ENCODE measurements around the gene TCHH. TPM values are rescaled to one million over a fixed set of nuclear protein-coding genes. Genes with fewer than 3 reads are reported as not detected.

Gene TCHH
- total and polyA plus RNA-seq, 10 of the 15 experiments (the other 5 are each of a cell fraction or from before 2014, with no cell fraction given), result not detected

GRCh38 chr1:152148981-152149380, 33.7 kb upstream of the TCHH start:
- ChIA-PET CTCF (interaction anchor here (1.3 kb wide), 1 partner anchor 40 kb away, joined by 4 read pairs; no protein-coding TSS in a partner anchor), RAD21 (ENCODE audit: unreplicated experiment) (no interaction called here)
- TF ChIP-seq MXI1 (IDR thresholded peaks at IDR 0.05; ENCODE audit: low read depth, low read length) (no peak), E2F4 (IDR thresholded peaks at IDR 0.05; ENCODE audit: low read depth, low read length) (no peak), RB1 (IDR thresholded peaks at IDR 0.05; ENCODE audit: borderline replicate concordance) (no peak), ZNF217 (IDR thresholded peaks at IDR 0.05) (no peak), BCL3 (IDR thresholded peaks at IDR 0.05; ENCODE audit: borderline replicate concordance, insufficient read depth, low read depth, low read length, poor library complexity, severe bottlenecking) (no peak), RAD21 (IDR thresholded peaks at IDR 0.05; ENCODE audit: insufficient read depth, low read depth, low read length) (no peak), TCF7 (IDR thresholded peaks at IDR 0.05; ENCODE audit: borderline replicate concordance) (no peak), TCF3 (IDR thresholded peaks at IDR 0.05; ENCODE audit: borderline replicate concordance, insufficient read depth, low read depth, low read length) (no peak), SPI1 (IDR thresholded peaks at IDR 0.05; ENCODE audit: borderline replicate concordance, insufficient read depth, low read depth, low read length) (no peak), FOS (IDR thresholded peaks at IDR 0.05; ENCODE audit: borderline replicate concordance, extremely low read depth, insufficient read length) (no peak), EP300 (IDR thresholded peaks at IDR 0.05; ENCODE audit: borderline replicate concordance in 1 of 2, control insufficient read depth in 1 of 2, low read depth in 2 of 2, low read length in 2 of 2) (no peak), KAT2A (conservative IDR thresholded peaks at IDR 0.05; ENCODE audit: control insufficient read depth, low read depth, low read length) (no peak), ELK1 (IDR thresholded peaks at IDR 0.05; ENCODE audit: low read depth, low read length) (no peak), PBX3 (IDR thresholded peaks at IDR 0.05; ENCODE audit: insufficient replicate concordance, low read depth, low read length) (no peak), HCFC1 (IDR thresholded peaks at IDR 0.05; ENCODE audit: low read length) (no peak), NR2F1 (conservative IDR thresholded peaks at IDR 0.05) (no peak)

More at GRCh38 chr1:152148981-152149380, 33.7 kb upstream of the TCHH start:
- H3K79me2 ChIP-seq (ENCODE audit: control insufficient read depth, insufficient read depth, low read length), result no peaks in the 10 kb centered on the region
- ChIA-PET SMC1A (ENCODE audit: uncharacterized antibody, unreplicated experiment) (interaction anchor here (1.0 to 1.2 kb wide), 2 partner anchors 11 to 15 kb away, joined by 3 to 4 read pairs; no protein-coding TSS in a partner anchor), POLR2A (no interaction called here)
- no peaks in the 10 kb centered on the region for H4K20me1 ChIP-seq (ENCODE audit: control insufficient read depth, insufficient read depth)
- H3K9ac ChIP-seq (ENCODE audit: control insufficient read depth, insufficient read depth, low read length), result no peak overlapping the region
- FAIRE-seq, result no peak
- H3K4me3 ChIP-seq, result no peak overlapping the region
- intact Hi-C loops (cut with micrococcal nuclease; ENCODE audit: unreplicated experiment) (no loop called here), in situ Hi-C loops (cut with MboI) (no loop called here)
- H3K36me3 ChIP-seq (ENCODE audit: control insufficient read depth in 2 of 2, insufficient read depth in 2 of 2, low read length in 1 of 2), result no peaks in the 10 kb centered on the region
- H3K4me2 ChIP-seq (ENCODE audit: control insufficient read depth, insufficient read depth), result no peak overlapping the region
- no peaks in the 10 kb centered on the region for H3K27me3 ChIP-seq (replicated peaks in 1 of 2; ENCODE audit: control insufficient read depth in 2 of 2, insufficient read depth in 2 of 2, low read length in 1 of 2)
- 0% methylated on average over 1 of the region's 1 CpG for WGBS (ENCODE audit: insufficient coverage, insufficient replicate concordance, low lambda C conversion rate, missing lambda C conversion rate)
- BruUV-seq (replicated peaks), result no TSS peak
- H2AFZ ChIP-seq (ENCODE audit: control insufficient read depth, low read depth, low read length), result no peak overlapping the region
- H3K4me1 ChIP-seq (ENCODE audit: control insufficient read depth, insufficient read depth, low read length), result no peaks in the 10 kb centered on the region
- no peak for DNase-seq (ENCODE audit: low read depth, low spot score)
- H3K9me3 ChIP-seq (replicated peaks; ENCODE audit: control insufficient read depth, insufficient read depth, low read length), result peaks cover 6% of the 10 kb centered on the region; the same call in 2 of the 3 replicates
- no peak overlapping the region for H3K27ac ChIP-seq (ENCODE audit: control insufficient read depth, insufficient read depth)
- no peak for ATAC-seq
